HG03571 (cell line): ENCODE data around the gene P4HB.

Source experiments
- ATAC-seq: cut with Tn5 transposase; IDR thresholded peaks from one replicate; pipeline ENCODE4 v1.9.1; 2021; ENCODE audit not compliant: unreplicated experiment

Gene P4HB

GRCh38 chr17:81859906-81860755 lies at the start of gene P4HB:
Gene P4HB (minus strand): TSS chr17:81860535. CDS start chr17:81860471, 64 bp downstream.
- ATAC-seq, result peak; percentile 70

DNA sequence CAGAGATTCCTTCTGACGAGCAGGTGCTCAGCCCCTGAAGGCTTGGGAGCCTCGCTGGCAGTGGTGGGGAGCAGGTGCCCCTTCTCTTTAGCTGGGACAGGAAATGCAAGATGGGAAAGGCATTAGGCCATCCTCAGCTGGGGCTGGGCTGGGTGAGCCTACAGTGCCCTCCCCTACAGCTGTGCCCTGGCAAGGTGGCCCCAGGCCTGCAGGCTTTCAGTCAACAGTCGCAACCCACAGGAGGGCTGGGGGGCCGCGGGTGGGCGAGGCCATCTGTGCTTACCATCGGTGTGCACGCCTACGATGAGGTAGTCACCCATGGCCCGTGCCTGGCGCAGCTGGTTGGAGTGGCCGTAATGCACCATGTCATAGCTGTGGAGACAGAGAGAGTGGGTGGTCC lies 48.9 kb upstream of the P4HB start:
- ATAC-seq, result no peak

GRCh38 chr17:81908793-81909192 lies 48.5 kb upstream of the P4HB start:
- ATAC-seq, result no peak

DNA sequence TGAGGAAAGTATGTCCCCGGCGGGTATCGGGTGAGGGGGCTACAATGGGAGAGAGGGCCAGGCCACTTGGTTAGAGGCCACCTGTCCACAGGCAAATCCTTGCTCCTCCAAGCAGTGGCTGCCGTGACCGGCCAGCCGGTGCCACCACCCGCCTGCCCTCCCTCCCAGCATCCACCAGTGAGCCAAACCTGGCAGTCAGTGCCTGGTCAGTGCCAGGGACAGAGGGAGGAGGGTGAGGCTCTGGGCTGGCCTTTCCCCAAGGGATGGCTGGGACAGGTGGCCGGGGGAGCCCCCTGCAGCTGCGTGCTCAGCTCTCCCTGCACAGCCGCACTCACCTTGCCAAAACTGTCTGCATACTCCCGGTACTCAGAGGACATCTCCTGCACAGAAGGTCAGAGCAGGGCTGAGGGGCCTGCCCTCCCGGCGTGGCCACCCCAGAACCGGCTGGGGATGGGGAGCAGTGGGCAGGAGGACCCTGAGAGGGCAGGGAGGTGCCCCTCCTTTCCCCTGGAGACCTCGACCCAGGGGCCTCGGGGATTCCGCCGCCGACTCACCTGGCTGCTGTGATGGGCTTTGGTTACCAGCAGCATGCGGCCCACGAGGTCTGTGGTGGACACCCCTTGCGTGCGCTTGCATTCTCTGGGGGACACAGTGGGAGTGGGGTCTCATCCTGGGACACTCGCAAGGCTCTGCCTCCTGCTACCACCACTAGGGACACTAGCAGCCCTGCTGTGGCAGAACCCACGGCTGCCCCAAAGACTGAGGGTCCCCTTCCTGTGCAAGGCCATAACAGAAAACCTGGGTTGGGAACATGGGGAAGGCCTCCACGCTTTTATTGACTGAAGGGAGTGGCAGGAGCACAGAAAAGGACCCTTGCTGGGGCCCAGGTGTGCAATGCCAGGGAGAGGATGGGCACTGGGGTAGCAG lies 47.1 kb upstream of the P4HB start:
- ATAC-seq, result no peak

GRCh38 chr17:81906476-81907218 lies 46.3 kb upstream of the P4HB start:
- ATAC-seq, result no peak

- ATAC-seq, result no peak
These were observed 45.7 kb upstream of the P4HB start for GRCh38 chr17:81905993-81906392.

DNA sequence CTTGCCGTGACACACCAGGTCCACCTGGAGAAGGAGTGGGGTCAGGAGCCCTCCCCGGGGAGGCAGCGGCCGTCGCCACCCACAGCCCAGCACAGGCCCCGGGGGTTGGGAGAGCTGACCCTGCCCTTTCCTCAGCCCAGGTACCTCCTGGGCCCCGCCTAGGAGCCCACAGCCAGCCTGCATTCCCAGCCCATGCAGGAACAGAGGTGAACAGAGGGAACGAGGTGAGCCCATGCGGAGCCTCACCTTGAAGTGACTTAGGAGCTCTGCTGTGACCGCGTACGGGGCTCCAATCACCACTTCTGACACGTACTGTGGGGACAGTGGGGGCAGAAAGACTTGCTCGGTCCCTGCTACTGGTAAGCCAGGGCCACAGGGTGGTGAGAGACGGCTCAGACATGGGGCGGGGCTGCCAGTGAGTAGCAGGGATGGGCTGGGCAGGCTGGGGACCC lies 45.1 kb upstream of the P4HB start:
- ATAC-seq, result no peak

- ATAC-seq, result no peak
These were observed 44.5 kb upstream of the P4HB start for GRCh38 chr17:81904600-81905423.

DNA sequence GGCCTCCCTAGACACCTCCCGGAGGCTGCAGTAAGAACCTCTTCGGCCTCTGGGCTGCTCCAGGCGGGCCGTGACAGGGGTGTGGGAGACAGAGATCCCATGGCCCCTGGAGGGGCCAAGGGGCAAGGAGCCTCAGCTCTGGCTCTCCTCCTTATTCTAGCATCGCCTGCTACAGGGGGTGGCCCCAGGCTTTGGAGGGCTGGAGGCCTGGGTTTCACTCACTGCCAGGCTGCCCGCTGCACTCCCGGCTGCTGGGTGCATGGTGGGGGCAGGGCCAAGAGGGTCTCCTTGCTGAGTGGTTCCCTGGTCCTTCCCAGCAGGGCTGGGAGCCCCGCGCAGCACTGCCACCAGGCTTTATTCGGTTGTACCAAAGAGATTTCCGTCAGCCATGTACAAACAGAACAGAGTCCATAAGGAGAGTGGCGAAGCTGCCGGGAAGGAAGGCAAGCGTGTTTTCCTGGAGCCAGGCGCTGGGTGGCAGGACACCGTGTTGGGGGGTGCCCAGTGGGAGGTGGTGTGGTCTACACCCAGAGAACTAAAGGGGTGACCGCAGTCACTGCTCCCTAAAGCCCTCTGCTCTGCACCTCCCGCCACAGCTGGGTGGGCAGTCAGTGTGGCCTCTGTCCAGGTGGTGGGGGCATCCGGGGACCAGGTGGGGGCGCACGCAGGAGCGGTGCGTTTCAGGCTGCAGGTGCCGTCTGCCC lies 43.7 kb upstream of the P4HB start:
- ATAC-seq, result no peak

DNA sequence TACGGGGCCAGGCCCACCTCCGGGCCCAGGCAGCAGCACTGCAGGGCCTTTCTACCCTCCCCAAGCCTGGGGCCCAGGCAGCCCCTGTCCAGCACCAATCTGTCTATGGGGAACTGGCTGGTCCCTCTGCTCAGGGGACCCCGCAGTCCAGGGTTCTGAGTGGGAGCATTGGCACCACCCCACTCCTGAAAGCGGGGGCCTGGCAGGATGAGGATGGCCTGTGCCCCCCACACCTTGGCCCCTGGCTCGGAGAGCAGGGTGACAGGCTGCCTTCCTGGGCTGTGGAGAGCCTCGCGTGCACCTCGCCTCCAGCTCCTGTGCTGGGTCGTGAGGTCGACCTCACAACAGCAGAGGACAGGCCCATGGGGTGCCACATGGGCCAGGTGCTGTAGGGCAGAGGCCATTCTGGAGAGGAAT lies 43.1 kb upstream of the P4HB start:
- no peak for ATAC-seq

DNA sequence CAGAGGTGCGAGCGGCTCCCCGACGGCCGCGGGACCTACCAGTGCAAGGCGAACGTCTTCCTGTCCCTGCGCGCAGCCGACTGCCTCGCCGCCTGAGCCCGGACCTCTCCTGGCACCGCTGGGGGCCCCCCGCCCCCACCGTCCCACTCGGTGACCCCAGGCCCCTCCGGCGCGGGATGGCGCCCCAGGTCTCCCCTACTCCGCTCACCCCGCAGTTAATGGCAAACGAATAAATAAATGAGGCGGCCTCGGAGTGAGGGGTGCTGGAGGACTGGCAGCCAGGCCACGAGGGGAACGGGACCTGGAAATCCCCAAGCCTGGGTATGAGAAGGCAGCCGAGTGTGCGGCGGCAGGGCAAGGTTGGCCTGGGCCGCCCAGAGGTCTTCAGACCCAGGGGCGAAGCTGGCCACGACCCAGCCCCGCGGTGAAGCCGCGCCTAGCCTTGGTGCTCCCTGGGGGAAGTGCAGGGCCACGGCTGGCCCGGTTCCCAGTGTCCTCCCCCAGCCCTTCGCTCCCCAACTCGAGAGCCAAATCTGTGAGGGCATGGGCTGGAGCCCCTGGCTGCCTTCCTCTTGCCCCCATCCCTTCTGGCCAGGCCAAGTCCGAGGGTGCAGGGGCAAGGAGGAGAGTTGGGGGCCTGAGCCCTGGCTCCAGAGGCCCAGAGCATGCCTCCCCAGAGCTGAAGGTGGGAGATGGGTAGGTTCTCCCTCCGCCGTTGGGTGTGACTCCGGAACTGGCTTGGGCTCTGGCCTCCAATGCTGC lies 42.5 kb upstream of the P4HB start:
- no peak for ATAC-seq

GRCh38 chr17:81902023-81902652 lies 41.8 kb upstream of the P4HB start, which contains the start of gene NPB:
Gene NPB (plus strand): TSS chr17:81902238. CDS start chr17:81902278, 40 bp downstream.
- no peak for ATAC-seq

DNA sequence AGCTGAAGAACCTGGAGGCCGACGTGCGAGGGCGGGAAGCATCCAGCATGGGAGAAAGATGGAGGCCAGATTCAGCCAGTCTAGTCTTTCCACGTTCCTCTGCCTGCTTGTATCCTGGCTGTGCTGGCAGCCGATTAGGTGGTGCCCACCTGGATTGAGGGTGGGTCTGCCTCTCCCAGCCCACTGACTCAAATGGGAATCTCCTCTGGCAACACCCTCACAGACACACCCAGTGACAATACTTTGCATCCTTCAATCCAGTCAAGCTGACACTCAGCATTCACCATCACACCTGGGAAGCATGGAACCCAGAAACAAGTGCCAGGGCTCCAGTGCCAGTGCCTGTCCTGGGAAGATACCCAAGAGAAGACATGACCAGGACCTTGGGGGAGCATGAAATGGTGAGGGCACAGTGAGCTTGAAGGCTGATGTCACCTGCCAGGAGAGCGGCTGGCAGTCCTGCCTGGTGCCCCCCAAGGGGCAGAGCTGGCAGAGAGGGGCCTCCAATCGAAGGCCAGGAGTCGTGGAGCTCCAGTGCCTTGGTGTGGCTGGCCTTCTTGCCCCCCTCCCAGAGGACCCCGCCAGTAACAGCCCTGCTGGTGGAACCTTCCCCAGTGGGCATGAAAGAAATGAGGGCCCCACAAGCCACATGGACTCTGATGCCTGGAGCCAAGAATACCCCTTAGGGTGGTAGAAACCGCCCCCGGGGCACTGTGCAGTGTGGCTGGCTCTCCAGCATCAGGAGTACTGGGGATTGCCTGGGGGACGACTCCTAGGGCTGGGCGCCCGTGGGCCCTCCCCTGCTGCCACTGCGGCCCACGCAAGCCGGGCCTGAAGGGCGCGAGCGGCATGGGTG lies 41.1 kb upstream of the P4HB start:
- no peak for ATAC-seq

- no peak for ATAC-seq
These were observed 40.0 kb upstream of the P4HB start for GRCh38 chr17:81900181-81900820.

DNA sequence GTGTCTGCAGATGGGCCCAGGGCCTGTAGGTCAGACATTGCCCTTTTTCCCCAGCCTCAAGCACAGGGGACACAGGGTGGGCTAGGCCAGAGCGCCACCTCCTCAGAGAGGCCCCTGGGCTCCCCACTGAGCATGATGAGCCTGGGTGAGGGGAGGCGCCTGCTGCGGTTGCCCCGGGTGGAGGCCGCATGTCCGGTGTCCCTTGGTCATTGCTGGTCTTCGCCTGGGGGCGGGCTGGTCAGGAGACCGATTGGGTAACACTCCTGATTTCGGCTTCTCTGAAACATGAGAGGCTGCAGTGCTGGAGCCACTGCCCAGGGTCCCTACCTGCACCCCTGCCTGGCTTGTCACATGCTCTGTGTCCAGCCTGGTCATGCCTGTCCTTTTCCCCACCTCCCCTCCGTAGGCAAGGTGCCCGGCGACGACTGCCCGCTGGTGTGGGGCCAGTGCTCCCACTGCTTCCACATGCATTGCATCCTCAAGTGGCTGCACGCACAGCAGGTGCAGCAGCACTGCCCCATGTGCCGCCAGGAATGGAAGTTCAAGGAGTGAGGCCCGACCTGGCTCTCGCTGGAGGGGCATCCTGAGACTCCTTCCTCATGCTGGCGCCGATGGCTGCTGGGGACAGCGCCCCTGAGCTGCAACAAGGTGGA lies 39.3 kb upstream of the P4HB start:
- ATAC-seq, result no peak

DNA sequence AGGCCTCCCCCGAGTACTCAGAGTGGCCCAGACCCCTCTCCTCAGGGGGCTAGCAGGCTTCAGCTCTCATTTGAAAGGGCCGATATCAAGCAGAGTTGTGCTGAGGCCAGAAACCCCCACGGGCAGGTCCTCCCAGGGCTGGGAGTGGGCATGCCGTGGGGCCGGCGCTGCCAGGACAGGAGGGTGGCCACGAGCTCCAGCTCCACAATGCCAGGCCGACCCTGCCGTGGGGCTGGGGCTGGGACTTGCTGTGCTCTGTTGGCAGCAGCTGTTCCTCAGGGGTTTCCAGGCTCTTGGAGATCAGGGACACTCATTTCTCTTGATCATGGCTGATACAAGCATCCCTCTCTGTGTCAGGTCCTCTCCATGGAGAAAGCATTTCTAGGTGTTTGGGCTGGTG lies 38.5 kb upstream of the P4HB start:
- no peak for ATAC-seq
